HG02623 (cell line): ENCODE measurements around the gene PCSK6.
A peak's percentile ranks its signal among the peaks of the same experiment; 100 is the strongest.

Source experiments
- ATAC-seq: cut with Tn5 transposase; IDR thresholded peaks from one replicate; pipeline ENCODE4 v1.9.1; 2021; ENCODE audit warnings: moderate library complexity; ENCODE audit not compliant: unreplicated experiment

The PCSK6 gene

GRCh38 chr15:101499863-101500713 lies 10.6 kb upstream of the PCSK6 start:
- ATAC-seq, result peak; percentile 71

DNA sequence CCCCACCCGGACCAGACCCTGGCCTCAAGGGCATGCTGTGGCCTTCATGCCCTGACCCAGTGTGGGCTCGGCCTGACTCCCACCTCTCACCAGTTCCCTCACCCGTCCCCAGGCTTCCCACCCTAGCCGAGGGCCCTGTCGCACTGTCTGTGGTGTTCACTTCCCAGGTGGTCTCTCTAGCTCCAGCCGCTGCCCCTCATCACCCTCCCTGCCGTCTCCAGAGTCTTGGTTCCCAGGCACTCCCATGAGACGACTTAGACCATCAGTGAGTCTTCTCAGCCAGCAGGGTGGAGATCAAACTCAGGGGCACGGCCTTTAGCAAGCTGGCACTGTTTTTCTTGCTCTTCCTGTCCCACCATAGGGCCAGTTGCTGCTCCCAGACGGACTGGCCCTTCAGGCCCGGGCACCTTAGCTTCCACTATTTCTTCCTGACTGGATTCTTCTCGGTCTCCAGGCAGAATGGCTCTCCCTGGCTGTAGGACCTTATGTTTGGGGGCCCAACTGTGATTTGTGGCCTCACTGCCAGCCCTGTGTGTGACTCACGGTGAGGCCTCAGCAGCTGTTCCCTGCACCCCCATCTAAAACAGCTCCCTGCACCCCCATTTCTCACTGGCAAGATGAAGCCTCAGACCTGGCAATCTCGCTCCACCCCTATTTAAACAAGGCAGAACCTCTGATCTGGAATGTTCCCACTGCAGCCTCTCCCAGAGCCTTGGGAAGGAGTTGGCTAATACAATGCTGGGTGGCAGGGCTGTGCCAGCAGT lies 9.4 kb upstream of the PCSK6 start:
- no peak for ATAC-seq

- no peak for ATAC-seq
Measured at GRCh38 chr15:101498076-101498716, 8.7 kb upstream of the PCSK6 start.

GRCh38 chr15:101497484-101498034 lies 8.1 kb upstream of the PCSK6 start:
- ATAC-seq, result no peak

GRCh38 chr15:101497017-101497416 lies 7.5 kb upstream of the PCSK6 start:
- no peak for ATAC-seq

DNA sequence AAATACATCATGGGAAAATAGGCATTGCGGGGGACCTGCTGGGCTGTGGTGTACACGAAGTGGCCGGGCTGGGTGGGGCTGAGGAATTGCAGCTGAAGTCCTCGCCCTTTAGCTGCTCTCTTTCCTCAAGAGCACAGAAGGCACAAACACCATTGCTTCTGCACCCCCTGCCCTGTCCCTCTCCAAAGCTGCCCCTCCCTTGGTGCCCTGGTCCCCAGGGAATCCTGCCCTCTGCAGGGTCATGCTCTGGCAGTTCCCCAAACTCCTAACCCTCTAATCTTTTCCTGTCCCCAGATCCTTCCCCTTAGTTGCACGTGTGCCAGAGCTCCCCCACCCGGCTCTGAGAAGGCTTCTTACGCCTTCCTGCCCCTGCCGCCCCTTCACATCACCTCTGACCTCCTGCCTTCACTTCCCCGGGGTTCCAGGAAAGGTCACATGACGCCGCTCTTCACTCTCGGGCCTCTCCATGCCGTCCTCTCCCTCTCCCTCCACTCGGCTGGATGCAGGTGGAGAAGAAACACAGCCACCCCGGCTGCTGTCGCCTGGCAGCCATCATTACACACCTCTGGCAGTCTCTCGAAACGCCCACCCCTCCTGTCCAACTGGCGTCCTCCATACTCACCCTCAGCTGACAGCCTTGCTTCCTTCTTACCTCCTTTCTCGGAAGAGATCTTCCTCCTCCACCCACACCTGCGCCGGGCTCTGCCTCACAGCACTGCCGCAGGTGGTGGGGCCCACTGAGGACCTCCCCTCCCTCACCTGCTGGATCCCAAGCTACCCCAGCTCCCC lies 6.9 kb upstream of the PCSK6 start:
- no peak for ATAC-seq

- ATAC-seq, result no peak
Measured at GRCh38 chr15:101495334-101496197, 6.1 kb upstream of the PCSK6 start.

- ATAC-seq, result no peak
Measured at GRCh38 chr15:101494251-101494796, 4.8 kb upstream of the PCSK6 start.

DNA sequence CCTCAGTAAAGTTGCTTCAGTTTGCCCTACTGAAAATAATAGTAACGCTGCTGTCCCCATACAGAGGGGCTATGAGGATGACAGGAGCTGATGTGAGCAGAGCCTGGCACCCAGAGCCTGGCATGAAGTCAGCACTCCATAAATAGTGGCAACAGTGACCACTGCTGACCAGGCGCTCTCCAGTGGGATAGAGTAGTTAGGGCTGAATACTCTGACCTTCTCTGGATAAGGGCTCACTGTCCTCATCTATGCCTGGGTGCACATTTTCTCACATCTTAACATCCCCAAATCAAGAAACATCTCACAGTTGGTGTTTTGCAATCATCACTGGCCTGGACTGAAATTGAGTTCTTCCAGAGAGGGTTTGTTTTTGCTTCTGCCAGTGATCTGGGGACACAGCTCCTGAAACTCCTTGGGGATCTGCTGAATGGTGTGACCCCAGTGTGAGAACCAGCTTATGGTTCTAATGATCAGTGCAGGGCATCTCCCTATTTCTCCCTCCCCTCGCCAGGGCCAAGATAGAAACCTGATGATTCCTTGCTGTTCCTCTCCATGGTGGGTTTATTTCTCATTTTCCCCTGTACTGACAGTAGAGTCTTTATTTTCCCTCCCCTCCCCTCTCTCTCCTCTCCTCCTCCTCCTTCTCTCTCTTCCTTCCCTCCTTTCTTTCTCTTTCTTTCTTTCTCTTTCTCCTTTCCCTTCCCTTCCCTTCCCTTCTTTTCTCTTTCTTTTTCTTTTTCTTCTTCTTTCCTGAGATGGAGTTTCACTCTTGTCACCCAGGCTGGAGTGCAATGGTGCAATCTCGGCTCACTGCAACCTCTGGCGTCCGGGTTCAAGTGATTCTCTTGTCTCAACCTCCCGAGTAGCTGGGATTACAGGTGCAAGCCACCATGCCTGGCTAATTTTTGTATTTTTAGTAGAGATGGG lies 3.5 kb upstream of the PCSK6 start:
- ATAC-seq, result no peak

DNA sequence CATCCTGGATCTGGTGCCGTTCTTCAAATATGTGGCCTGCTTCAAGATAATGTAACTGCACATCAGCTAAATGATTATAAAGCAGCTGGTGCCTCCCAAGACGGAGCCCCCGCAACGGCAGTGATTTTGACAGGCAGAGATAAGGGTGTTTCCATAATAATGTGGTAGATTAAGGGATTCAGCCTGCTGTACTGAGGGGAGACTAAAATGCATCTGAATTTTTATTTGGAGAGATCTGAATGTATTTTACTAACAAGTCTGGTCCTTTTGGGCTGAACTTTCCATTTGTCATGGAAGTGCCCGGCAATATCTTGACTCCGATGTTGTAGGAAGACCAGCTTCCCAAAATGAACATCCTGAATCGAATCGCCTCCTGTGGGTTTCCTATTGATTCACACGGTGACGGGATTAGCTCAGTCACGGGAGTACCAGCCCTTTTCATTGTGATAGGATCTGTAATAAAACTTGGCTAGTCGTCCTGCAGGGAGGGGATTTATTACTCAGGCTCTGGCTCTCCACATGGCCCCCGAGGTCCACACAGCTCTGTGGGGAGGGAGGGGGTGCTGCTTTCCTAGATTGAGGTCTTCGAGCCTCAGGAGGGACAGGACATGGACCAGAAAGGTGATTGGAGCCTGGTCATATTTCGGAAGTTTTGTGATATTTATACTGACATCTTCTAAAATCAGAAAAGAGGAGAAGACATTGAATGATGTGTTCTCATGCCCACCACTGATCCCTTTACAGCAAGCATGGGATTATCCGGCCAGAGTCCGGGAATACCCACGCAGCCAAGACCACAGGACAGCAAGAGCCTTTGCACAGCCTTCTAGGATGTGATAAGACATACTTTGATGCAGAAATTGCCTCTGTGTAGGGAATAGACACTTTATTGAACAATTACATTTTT lies 2.5 kb upstream of the PCSK6 start:
- no peak for ATAC-seq

DNA sequence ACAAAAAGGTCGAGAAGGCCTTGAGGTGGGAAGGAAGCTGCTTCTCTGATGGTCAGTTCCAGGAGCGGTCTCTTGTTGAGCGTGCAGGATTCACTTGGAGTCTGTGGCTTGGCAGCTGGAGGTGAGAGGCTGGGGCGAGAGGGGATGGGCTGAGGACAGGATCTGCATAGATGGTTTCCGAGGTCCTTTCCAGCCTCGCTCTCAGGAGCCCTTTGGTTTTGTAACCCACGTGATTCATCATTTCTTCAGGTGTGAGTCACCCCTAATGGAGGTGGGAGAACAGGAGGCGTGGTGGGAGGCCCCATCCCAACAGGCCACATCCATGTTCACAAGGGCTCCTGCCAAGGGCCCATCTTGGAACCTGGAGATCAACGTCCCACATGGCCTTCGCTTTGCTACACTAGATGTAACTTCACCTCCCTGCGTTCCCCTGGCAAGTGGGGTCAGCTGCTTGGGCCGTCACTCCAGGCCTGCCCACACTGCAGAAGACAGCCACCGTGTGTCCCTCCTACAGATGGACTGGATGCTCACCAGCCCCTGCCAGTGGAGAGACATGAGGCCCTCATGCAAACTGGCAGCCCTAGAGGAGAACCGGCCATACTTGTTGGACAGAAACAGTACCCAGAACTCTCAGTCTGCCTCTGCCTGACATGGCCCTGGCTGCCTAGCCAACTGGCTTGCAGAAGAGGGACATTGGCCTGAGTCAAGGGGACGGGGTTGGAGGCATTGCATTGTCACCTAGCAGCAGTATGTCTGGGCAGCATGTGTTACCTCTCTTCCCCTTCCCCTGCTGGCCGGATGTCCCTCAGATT lies 1.6 kb upstream of the PCSK6 start:
- ATAC-seq, result no peak

DNA sequence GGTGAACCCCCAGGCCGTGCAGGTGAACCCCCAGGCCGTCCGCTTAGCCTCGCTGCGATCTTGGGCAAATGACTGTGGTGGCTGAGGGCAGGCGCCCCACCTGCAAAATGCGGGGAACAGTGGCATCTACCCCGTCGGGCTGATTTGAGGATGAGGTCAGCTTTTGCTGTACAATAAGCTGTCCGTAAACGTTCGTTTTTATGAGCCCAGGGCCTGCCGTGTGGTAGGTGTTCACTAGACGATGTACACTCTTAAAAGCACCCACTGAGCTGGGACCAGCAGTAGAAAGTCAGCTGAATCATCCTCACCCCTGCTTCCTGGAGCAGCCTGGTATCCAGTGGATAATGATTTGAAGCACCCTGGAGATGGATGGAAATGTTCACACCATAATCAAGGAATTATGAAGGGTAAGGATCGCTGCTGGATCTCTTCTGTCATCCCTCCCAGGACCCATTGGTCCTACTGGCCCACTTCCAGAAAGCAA lies 943 bp upstream of the PCSK6 start:
- ATAC-seq, result no peak

DNA sequence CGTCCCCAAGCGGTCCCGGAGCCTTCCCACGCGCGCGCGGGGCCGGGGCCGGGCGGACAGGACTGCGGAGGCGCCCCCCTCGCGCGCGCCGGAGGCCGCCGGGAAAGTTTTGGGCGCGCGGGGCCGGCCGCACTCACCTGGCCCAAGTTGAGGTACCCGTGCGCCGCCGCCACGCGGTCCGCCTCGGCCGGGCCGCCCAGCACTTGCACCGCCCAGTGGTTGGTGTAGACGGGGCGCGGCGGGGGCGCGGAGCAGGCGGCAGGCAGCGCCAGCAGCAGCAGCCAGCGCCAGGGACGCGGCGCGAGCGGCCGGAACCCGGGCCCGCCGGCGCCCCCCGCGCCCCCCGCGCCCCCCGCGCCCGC lies 289 bp downstream of the PCSK6 start:
- no peak for ATAC-seq

- no peak for ATAC-seq
Measured at GRCh38 chr15:101488300-101489164, 975 bp downstream of the PCSK6 start.

DNA sequence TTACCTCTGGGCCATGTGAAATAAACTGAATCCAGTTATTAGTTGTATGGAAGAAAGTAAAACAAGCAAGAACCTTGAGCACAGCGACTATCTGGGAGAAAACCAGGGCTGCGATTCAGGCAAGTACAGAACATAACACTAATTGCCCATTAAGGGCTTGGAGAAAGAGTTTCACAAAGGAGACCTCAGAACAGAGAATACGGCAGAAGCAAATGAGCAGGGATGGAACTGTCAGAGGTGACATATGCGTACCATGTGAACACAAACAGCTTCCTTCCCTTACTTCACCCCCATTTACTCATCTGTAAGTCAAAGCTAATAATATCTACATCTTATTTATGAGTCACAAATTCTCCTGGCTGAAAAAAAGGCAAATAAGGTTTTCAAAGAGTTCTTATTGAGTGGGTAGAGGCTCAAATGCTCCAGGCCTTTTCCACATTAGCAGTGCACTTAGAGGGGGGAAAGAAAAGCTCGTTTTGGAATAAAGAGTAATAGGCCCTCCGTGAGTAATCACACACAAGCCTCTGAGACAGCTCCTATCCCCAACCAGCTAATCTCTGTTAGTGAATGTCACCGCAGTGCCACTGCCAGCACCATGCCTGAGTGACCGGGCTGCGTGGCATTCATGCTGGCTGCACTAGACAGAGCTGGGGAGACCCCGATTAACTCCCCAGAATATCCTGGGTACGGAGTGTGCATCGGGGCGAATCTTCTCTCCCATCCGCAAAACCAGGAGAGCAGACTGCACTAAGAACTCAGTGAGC lies 2.6 kb downstream of the PCSK6 start:
- ATAC-seq, result no peak
